Measurements from ENCODE around the gene ACO2. TPM values are rescaled to one million over a fixed set of nuclear protein-coding genes. Genes with fewer than 3 reads are reported as not detected.
A peak's percentile ranks its signal among the peaks of the same experiment; 100 is the strongest.

Gene ACO2
- total and polyA plus RNA-seq, 2 of the 8 experiments (the other 6 are each of a cell fraction or from before 2014, with no cell fraction given) = 52.8 to 75.4 TPM

DNA sequence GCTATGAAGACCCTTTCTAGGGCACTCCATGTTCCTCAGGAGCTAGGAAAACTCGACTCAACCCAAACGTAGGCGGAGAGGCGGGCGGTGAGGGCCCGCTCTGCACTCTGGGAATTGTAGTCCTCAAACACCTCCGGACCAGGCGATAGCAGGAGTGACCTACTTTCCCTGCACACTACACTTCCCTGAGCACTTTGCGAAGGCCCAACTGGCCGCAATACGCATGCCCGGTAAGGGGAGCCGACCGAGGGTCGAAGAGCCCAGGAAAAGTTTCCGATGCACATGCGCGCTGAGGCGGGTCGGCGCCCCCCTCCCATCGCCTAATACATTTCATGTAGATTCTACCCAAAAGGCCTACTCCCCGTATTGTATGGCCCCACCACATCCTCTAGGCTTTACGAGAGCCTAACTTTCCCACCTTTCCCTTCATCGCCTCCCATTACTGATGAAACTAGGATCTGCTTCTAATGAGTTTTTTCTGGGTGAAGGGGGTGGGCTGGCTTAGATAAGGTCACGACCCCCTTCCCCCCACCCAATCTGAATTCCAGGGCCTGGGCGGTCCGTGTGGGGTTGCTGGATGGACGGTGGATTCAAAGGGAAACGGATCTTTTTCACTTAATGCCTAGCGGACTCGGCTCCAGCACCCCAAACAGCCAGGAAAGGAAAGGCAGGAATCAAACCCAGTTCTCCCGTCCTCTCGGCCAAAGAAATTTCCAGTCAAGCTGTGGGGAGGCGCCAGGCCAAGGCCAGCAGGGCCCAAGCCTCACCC, 24.4 kb upstream of the ACO2 start:
- Histone ChIP-seq H3K36me3 (ENCODE audit: control insufficient read depth in 2 of 4, insufficient read depth in 4 of 4, low read length in 3 of 4) (peaks cover 0 to 20% (median 5%) of the 10 kb centered on the region in 4 experiments; a peak in 5 of 8 replicates), H2BK5ac (ENCODE audit: low read depth, low read length) (peak overlapping the region; percentile 94), H4K5ac (ENCODE audit: insufficient read length, low read depth, low read length) (peak overlapping the region; percentile 76), H2AK5ac (ENCODE audit: low read depth, low read length) (no peak overlapping the region; the same call in 1 of the 2 replicates), H3K4me1 (replicated peaks in 1 of 4; ENCODE audit: control insufficient read depth in 3 of 4, insufficient read depth in 4 of 4, low read length in 3 of 4) (peaks cover 0 to 7% (median 4%) of the 10 kb centered on the region in 4 experiments; a peak in 5 of 7 replicates), H3K23me2 (ENCODE audit: low read depth, low read length) (peaks cover 29% of the 10 kb centered on the region), H2AFZ (ENCODE audit: low read length) (no peak overlapping the region), H3K23ac (ENCODE audit: insufficient read length) (no peak overlapping the region), H3K4ac (replicated peaks; ENCODE audit: insufficient read length, low read depth, low read length) (no peak overlapping the region), H4K91ac (replicated peaks; ENCODE audit: insufficient read length, low read length) (peak overlapping the region; percentile 75), H3K79me2 (ENCODE audit: control insufficient read depth in 1 of 2, insufficient read depth in 2 of 2, low read length in 2 of 2) (peaks cover 23 to 66% of the 10 kb centered on the region in 2 experiments), H4K8ac (ENCODE audit: extremely low read depth, insufficient read depth, low read length) (peak overlapping the region; percentile 17; the same call in 1 of the 2 replicates), H3K27me3 (replicated peaks in 1 of 4; ENCODE audit: control insufficient read depth in 3 of 4, extremely low read depth in 1 of 4, insufficient read depth in 3 of 4, low read length in 3 of 4) (no peaks in the 10 kb centered on the region), H3K14ac (ENCODE audit: insufficient read length) (no peak overlapping the region), H3K18ac (ENCODE audit: extremely low read depth, low read length) (peak overlapping the region; percentile 96), H3K9me3 (ENCODE audit: insufficient read depth in 2 of 2, low read depth in 1 of 2, low read length in 1 of 2) (no peaks in the 10 kb centered on the region), H2BK12ac (ENCODE audit: low read depth, low read length) (peak overlapping the region; percentile 95), H2BK120ac (replicated peaks; ENCODE audit: low read depth, low read length) (no peak overlapping the region), H3K79me1 (ENCODE audit: low read depth, low read length) (peaks cover 9% of the 10 kb centered on the region; the same call in 1 of the 2 replicates), H2BK15ac (ENCODE audit: low read length) (peak overlapping the region; percentile 49; the same call in 1 of the 2 replicates), H3K4me3 (ENCODE audit: extremely low read depth in 1 of 4, insufficient read depth in 2 of 4, low read depth in 3 of 4, low read length in 4 of 4) (peak overlapping the region; percentile 67 to 100 (median 96)), H3K4me2 (ENCODE audit: insufficient read depth in 1 of 2, low read depth in 2 of 2, low read length in 2 of 2) (peak overlapping the region; percentile 88 to 100), H3K56ac (replicated peaks; ENCODE audit: insufficient read length, low read depth, low read length) (peak overlapping the region; percentile 73), H3K9ac (replicated peaks in 1 of 4; ENCODE audit: extremely low read depth in 1 of 4, low read depth in 3 of 4, low read length in 3 of 4) (peak overlapping the region; percentile 75 to 96 (median 94)), H4K20me1 (replicated peaks in 1 of 2; ENCODE audit: control insufficient read depth in 1 of 2, insufficient read depth in 2 of 2, low read length in 2 of 2) (peaks cover 7 to 13% of the 10 kb centered on the region in 2 experiments), H3K27ac (ENCODE audit: low read depth, low read length) (peak overlapping the region; percentile 96), H2BK20ac (ENCODE audit: low read length) (no peak overlapping the region)
- WGBS, 2 experiments (ENCODE audit: extremely low coverage in 1 of 2, insufficient coverage in 1 of 2, insufficient read length in 1 of 2, insufficient replicate concordance in 2 of 2, low coverage in 1 of 2, low lambda C conversion rate in 2 of 2, missing lambda C conversion rate in 1 of 2) = 1% methylated on average over 35 of the region's 35 CpGs; no CpG with 5 or more reads in 1 of the 2 experiments
- DNase-seq (ENCODE audit: low read depth in 1 of 2, low spot score in 2 of 2) (peak; percentile 96 to 97), FAIRE-seq (peak; percentile 82)
- ChIA-PET CTCF (ENCODE audit: partially characterized antibody) (interaction anchor here (0.8 to 2.9 kb wide), 9 partner anchors 8 to 90 kb away, joined by 3 to 16 read pairs (median 8); partner anchors contain the start of genes ACO2 and PHF5A), POLR2A (ENCODE audit: partially characterized antibody) (interaction anchor here (0.7 to 28.8 kb wide), 25 partner anchors 9 to 158 kb away, joined by 3 to 887 read pairs (median 16); partner anchors contain the start of genes ACO2, PHF5A, RANGAP1 and TEF)
- TF ChIP-seq SRF (IDR thresholded peaks at IDR 0.05; ENCODE audit: low read depth, low read length) (no peak), POLR2AphosphoS5 (IDR thresholded peaks at IDR 0.05; ENCODE audit: low read depth, low read length) (0 out of 2 replicates have a peak, but pooled peaks have one; percentile 12), FOSL1 (IDR thresholded peaks at IDR 0.05; ENCODE audit: insufficient read depth, low read depth, low read length) (no peak), TBP (IDR thresholded peaks at IDR 0.05; ENCODE audit: low read depth, low read length) (peak; percentile 37; the same call in 1 of the 2 replicates), ASH2L (IDR thresholded peaks at IDR 0.05; ENCODE audit: low read length) (peak; percentile 47), CREB1 (IDR thresholded peaks at IDR 0.05) (peak; percentile 57; the same call in 1 of the 2 replicates), POLR2A (IDR thresholded peaks at IDR 0.05; ENCODE audit: control extremely low read depth in 1 of 2, low read depth in 2 of 2, low read length in 2 of 2) (peak in 1 of 2 experiments; percentile 58; a peak in 1 of 3 replicates), HDAC2 (IDR thresholded peaks at IDR 0.05; ENCODE audit: borderline replicate concordance in 1 of 2, low read depth in 2 of 2, low read length in 2 of 2) (no peak), KDM4A (IDR thresholded peaks at IDR 0.05; ENCODE audit: low read depth, low read length, severe bottlenecking) (peak; percentile 7), SIX5 (IDR thresholded peaks at IDR 0.05; ENCODE audit: low read depth, low read length) (peak; percentile 85), PHF8 (conservative IDR thresholded peaks at IDR 0.05; ENCODE audit: low read depth, low read length) (0 out of 2 replicates have a peak, but pooled peaks have one; percentile 28), NRF1 (IDR thresholded peaks at IDR 0.05; ENCODE audit: low read depth, low read length) (peak; percentile 84)

All from H1 (cell line).